GM10266 (cell line): ENCODE data around the gene CD59.

ENCODE experiments used
- DNase-seq: peaks from one replicate; pipeline ENCODE4 v3.0.0; 2012; ENCODE audit errors: extremely low spot score
- TF ChIP-seq, protein P1 (sequence below): IDR thresholded peaks from 2 replicates; pipeline ENCODE4 v1.5.1; 2012; ENCODE audit warnings: mild to moderate bottlenecking, low read depth; ENCODE audit not compliant: control insufficient read depth, insufficient read depth; ENCODE audit errors: missing control alignments

Gene CD59

DNA sequence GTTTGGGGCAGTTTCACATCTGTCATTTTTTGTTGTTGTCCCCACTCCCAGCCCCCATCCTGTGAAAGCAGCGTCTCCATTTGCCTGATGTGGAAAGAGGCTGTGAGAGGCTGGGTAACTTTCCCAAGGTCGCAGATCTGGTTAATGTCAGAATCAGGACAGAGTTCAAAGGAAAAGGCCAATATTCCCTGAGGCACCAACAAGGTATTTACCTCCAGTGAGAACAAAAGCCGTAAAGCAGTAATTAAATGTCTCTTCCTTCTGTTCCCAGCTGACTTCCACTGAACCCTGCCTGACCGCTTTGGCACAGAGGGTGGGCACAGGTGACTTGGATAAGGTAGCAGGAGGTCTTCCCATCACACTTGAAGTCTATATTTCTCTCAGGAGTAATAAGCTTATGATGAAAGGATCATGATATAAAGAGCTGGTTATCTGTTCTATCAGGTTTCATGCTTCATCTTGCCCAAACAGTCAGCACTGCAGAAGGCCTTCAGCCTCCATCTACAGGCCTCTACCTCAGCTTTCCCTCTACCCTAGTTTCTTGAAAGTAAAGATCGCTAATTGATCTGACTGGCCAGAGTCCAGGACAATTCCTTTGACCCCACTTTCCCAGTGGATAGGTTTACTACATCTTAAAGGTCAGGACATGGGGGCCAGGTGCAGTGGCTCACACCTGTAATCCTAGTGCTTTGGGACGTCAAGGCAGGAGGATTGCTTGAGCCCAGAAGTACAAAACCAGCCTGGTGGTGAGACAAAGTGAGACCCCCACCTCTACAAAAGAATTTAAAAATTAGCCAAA, 45.0 kb downstream of the CD59 start:
- TF ChIP-seq, protein P1, sequence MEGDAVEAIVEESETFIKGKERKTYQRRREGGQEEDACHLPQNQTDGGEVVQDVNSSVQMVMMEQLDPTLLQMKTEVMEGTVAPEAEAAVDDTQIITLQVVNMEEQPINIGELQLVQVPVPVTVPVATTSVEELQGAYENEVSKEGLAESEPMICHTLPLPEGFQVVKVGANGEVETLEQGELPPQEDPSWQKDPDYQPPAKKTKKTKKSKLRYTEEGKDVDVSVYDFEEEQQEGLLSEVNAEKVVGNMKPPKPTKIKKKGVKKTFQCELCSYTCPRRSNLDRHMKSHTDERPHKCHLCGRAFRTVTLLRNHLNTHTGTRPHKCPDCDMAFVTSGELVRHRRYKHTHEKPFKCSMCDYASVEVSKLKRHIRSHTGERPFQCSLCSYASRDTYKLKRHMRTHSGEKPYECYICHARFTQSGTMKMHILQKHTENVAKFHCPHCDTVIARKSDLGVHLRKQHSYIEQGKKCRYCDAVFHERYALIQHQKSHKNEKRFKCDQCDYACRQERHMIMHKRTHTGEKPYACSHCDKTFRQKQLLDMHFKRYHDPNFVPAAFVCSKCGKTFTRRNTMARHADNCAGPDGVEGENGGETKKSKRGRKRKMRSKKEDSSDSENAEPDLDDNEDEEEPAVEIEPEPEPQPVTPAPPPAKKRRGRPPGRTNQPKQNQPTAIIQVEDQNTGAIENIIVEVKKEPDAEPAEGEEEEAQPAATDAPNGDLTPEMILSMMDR: no peak
- no peak for DNase-seq

DNA sequence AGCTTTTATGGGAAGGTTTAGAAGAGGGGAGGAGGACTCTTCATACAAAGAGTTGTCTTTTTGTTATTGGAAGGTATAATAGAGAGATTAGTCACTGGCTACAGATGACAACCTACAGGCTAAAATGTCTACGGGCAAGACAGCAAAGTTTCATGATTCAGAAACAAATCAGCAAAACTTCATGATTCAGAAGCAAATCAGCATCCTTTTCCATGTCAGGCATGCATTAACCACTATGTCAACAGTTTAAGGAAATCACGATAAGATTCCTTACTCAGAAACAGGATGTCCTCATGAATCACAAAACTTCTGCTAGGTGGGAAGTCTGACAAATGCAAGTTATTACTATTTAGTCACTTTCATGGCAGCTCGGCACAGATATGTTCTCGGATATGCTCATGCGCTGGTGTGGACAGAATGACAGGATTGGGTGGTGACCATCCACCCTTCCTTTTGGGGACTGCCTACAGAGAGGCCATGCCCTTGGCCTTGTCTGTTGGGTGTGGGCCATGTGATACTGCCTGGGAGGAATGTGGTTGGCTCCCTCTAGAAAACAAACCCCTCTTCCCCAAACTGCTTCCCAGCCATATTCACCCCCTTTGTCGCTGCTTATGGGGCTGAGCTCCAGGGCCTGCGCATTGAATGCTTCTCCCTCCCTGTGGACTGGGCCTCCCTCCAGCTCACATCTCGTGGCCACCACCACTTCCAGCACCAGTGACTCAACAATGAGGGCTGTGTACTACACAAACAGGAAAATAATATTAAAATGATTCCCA, 45.7 kb downstream of the CD59 start:
- DNase-seq: no peak
- TF ChIP-seq, protein P1: no peak

DNA sequence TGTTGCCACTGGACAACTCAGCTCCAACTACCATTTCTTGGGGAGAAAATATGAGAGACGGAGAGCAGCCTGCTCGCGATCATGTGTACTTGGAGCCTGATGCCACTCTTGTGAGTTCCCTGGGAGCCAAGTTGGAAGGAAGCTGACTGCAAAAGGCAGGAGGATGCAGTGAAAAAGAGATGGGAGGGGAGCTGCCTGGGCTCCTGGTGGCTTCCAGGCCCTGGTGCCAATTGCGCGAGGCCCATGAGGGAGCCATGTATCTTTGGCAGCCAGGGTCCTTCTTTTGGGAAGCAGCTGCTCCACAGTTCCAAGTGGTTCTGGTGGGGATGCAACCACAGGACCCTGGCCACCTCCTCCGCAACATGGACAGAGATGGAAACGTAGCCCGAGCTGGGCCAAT, 46.7 kb downstream of the CD59 start:
- TF ChIP-seq, protein P1: no peak

DNA sequence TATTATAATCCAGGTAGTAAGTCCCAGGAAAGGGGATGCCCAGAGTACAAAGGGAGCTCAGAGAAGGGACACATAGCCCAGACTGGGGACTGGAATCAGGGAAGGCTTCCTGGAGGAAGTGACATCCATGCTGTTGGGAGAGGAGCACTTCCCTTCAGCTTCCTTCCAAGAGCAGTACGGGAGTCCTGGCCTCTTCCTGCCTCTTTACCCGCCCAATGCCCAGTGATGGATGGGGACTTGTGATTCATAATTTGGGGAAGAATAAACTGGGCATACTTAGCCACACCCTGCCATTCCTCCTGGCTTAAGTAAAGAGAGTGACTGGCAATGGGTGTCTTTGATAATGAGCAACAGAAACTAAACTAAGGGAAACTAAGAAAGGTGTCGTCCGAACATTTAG, 47.1 kb downstream of the CD59 start:
- TF ChIP-seq, protein P1: no peak
- DNase-seq: no peak

More for the DNA sequence above, 46.7 kb downstream of the CD59 start:
- no peak for DNase-seq

DNA sequence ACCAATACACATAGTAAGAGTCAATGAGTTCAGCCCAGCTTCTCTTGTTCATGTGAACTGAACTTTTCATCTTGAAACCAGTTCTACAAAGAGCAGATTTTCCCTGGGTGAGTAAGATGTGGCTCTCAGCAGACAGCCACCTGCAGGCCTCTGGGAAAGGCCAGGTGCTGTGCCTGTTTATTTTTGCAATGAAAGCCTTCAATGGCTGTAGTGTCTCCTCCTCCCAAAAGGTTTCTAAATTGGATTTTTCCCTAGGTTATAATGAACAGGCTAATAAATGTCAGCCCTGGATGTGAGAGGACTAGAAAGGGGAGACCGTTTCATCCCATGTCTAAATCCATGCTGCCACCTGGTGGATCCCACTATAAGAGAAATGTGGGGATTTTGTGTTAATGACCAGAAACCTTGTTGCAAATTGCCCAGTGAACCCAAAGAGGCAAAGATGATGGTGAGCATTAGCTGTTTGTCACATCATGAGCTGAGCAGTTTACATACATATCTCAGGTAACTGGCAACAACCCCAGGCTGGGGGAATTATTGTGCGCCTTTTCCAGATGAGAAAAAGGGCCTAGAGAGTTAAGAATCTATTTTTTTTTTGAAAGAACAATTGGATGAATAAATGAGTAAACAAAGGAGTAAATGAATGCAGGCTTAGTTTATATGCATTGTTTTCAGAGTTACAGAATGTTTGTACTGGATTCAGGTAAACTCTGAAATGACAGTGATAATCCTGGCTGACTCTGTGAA, 48.3 kb downstream of the CD59 start:
- DNase-seq: peak; percentile 58
- TF ChIP-seq, protein P1: peak; percentile 60

DNA sequence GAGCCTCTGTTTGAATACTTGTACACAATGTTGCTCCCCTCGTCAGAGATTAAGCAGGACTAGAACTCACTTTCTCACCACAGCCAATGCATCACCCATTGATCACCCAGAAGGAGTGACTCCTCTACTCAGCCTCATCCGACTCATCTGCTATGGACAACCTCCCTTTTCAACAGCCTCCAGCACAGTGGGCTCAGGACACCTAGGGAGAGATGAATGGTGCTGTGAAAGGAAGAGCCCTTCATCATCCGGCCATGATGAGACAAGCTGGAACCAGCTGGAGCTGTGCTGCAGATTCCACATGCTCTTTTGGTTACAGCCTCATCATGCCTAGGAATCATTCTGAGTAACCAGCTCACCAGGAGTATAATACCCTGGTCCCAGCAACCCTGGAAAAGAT, 51.1 kb downstream of the CD59 start:
- no peak for DNase-seq

More for the DNA sequence above, 51.1 kb downstream of the CD59 start:
- TF ChIP-seq, protein P1: no peak
